Hepatic stellate cell (primary cell): Measurements from ENCODE around the gene ITGB2.
A peak's percentile ranks its signal among the peaks of the same experiment; 100 is the strongest.
"Not testable (repeated sequence)": the region's sequence is repeated elsewhere in the genome, so short reads cannot be mapped to it uniquely, and the experiment has no call there.

Experiments used
- DNase-seq: peaks from one replicate; pipeline ENCODE4 v3.0.0; 2011; ENCODE audit warnings: low spot score

ITGB2 gene

GRCh38 chr21:44884097-44884496, 36.6 kb downstream of the ITGB2 start:
- no peak for DNase-seq

GRCh38 chr21:44883250-44883649, 37.4 kb downstream of the ITGB2 start:
- DNase-seq: no peak

DNA sequence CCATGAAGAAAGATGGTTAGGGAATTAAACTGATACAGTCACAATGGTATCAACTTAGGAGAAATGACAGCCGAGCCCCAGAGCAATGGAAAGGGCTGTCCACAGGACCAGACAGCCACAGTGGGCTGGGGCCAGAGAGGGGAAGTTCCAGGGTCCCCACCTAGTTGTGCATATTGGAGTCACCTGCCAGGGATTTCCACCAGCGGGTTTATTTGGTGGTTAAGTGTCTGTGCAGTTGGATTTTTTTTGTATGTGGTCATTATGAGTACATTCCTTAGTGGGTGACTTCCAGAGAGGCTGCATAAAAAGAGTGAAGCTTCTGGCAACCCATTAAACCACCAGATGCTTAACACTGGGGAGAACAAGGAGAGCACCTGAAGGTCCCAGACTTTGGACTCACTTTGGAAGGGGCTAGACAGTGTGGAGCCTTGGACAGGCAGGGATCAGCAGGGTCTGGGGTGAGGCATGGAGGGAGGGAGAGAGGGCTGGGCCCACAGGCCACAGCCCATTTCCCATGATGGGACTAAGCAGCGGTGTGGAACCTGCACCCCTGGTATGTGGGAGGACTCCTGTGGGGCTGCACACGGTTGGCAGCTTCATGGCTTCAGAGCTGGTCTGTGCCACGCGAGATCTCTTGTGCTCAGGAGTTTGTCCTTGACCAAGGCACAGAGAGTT, 39.4 kb downstream of the ITGB2 start:
- peak; percentile 73 for DNase-seq

DNA sequence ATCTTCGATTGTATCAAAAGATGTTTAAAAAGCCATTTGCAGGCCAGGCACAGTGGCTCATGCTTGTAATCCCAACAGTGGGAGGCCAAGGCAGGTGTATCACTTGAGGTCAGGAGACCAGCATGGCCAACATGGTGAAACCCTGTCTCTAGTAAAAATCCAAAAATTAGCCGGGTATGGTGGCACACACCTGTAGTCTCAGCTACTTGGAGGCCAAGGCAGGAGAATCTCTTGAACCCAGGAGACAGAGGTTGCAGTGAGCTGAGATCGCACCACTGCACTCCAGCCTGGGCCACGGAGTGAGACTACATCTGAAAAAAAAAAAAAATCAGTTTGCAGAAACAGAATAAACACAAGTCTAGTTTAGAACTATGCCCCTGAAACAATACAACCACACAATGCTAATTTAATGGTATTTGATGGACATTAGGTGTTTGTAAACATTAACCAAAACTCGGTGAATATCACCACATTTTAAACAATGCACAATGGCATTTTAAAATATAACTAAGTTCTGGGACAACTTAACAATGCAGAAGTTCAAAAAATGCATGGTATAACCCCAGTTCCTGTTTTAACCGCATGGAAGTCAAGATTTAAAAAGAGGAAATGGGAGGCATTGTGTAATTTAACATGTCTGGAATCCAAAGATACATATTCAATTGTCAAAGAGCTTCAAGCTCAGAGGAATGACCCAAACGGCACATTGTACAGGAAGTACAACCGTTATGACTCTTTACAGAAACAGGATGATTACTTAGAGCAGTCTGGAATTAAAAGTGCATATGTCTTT, 40.1 kb downstream of the ITGB2 start:
- DNase-seq: peak; percentile 59

DNA sequence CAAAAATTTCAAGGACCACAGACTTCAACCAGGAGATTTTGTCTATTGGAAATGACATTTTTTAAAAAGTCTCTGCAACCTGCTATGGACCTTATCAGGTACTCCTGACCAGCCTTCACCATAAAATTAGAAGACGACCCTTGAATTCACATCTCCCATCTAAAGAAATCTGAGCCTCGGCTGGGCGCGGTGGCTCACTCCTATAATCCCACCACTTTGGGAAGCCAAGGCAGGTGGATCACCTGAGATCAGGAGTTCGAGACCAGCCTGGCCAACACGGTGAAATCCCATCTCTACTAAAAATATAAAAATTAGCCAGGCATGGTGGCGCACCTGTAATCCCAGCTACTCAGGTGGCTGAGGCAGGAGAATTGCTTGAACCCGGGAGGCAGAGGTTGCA, 41.5 kb downstream of the ITGB2 start:
- DNase-seq: not testable (repeated sequence)

- no peak for DNase-seq
Observed at GRCh38 chr21:44878053-44878982, 42.4 kb downstream of the ITGB2 start.

DNA sequence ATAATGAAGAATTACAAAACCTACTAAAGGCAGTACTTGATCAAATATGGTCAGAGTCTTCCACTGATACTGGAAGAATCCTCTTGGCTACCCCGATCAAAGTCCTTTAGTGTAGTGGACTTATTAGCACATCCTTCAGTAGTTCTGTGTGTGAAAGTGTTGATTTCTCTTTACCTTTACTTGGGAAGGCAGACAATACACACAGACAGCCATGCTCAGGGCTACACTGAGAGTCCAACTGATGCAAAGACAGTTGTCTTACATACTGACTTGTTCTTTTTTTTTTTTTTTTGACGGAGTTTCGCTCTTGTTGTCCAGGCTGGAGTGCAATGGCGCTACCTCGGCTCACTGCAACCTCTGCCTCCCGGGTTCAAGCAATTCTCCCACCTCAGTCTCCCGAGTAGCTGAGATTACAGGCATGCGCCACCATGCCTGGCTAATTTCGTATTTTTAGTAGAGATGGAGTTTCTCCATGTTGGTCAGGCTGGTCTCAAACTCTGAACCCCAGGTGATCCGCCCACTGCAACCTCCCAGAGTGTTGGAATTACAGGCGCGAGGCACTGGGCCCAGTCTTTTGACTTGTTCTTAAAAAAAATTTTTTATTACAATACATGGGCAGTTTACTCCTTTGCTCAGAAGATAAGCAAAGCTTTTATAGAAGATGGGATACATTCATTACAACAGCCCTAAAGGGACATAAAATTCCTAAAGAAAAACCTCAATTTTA, 43.7 kb downstream of the ITGB2 start:
- no peak for DNase-seq

DNA sequence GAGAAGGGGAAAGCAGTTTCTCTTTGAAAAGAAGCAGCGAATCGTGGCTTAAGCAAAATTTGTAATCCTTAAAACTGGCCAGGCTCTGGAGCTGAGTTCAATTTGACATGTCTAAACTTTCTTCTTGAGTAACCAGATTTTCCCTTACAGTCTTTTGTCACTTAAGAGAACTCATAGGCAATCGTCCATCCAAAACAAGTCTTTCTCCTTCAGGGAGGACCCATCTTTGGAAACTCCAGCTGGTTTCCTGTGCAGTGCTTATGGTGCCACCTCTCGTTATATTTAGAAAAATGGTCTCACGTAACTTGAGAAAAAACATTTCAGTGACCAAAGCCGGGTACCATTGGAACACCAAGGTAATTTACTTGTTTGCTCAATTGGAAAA, 45.4 kb downstream of the ITGB2 start:
- DNase-seq: no peak

DNA sequence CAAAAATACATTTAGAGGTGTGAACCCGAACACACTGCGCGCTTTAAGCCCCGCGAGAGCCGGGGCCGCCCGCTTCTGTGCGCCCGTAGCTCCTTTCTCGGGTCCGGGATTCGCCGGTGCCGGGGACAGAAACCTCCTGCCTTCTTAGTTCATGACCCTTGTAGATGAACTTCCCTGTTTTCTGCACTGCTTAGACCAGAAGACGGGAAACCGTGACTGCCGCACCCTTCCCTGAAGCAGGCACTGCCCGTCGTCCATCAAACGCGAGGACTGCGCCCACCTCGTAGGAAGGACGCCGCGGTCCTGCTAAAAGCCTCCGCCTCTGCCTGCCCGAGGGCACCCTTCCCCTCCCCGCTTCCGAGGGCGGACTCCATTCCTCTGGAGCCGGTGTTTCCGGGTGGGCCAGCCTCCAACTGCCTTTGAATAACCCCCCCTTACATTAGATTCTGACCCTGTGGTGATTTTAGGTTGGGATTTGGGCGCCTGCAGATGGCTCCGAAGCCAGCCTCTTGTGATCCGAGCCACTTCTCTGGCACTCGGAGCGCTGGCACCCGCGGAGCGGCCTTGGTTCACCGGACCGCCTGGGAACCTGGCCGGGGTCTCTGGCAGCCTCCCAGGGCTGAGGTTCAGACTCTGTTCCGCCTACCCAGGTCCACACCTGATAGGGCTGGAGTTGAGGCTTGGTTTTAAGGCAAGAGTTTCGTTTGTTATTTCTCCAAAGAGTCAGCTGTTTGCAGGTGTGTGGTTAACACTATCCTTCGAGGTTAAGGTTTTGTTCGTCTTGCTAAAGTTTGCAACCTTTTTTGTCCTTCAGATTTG, 46.0 kb downstream of the ITGB2 start:
- DNase-seq: no peak

- no peak for DNase-seq
Observed at GRCh38 chr21:44874240-44874496, 46.5 kb downstream of the ITGB2 start.

DNA sequence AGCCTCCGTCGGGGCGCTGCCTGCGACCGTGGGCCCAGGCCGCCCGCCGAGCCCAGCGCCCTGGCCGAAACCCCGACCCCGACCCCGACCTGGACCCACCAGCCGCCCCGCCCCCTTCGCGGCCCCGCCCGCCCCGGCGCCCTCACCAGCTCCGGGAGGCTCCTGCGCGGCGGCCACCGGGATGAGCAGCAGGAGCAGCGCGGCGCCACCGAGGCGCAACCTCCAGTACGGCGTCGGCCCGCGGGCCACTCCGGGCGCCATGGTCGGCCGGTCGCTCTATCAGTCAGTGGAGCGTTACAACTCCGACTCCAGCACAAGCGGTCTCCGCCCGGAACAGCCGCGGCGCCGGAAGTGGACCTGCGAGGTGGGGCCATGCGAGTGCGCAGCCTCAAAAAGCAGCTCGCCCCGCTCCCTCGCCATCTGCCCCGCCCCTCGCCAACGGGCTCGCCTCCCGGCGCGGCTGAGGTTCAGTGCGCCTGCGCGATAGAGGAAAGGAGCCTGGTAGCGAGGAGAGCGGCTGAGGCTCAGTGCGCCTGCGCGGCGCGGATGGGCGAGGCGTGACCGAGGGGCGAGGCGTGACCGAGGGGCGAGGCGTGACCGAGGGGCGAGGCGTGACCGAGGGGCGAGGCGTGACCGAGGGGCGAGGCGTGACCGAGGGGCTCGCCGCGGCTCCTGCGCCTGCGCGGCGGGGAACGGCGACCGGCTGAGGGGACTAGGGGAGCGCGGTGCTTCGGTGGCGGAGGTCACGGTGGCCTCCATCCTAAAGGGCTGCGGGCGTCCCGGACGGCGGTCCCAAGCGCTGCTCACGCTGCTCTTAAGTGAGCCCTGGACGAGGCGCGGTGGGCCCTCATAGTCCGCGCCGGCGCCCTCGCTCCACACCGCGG, 47.1 kb downstream of the ITGB2 start, which contains the start of gene PTTG1IP:
TSS of gene PTTG1IP (minus strand) at position 335 of the 884 bp plus-strand sequence. CDS start at position 261, 74 bp downstream.
- DNase-seq: peak; percentile 100

GRCh38 chr21:44872649-44873355, 47.9 kb downstream of the ITGB2 start:
- peak; percentile 57 for DNase-seq

- DNase-seq: no peak
Observed at GRCh38 chr21:44872323-44872648, 48.4 kb downstream of the ITGB2 start.

- DNase-seq: peak; percentile 83
Observed at GRCh38 chr21:44871576-44872269, 49.0 kb downstream of the ITGB2 start.

DNA sequence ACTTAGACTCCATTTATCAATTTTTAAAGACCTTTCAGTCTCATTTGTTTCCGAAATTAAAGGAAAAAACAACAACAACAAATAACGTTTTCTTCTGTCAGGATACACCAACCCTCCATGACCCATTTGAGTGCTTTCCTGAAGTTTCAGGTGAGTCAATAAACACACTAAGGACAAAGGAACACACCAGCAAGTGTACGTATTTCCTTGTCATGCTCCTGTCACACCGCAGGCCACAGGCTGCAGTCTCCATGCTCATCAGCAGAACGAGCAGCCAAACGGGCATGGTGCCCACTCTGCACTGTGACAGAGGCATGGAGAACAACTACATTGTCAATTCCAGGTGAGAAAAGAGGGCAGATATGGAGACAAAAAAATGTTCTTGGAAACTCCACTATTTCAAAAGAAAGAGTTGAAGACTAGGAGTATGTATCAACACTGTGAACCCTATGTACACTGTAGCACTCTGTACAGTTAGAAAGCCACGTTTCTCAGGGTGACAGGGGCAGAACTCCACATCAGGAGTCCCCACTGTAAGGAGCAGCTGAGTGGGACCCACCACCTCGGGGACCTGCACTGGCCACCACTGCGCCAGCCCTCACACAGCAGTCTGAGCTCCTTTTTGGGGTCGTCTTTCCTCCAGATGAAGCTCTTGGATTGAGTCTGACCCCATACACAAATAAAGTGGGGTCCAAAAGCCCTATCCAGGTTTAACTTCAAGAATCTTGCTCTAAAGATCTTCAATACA, 49.8 kb downstream of the ITGB2 start:
- DNase-seq: no peak

DNA sequence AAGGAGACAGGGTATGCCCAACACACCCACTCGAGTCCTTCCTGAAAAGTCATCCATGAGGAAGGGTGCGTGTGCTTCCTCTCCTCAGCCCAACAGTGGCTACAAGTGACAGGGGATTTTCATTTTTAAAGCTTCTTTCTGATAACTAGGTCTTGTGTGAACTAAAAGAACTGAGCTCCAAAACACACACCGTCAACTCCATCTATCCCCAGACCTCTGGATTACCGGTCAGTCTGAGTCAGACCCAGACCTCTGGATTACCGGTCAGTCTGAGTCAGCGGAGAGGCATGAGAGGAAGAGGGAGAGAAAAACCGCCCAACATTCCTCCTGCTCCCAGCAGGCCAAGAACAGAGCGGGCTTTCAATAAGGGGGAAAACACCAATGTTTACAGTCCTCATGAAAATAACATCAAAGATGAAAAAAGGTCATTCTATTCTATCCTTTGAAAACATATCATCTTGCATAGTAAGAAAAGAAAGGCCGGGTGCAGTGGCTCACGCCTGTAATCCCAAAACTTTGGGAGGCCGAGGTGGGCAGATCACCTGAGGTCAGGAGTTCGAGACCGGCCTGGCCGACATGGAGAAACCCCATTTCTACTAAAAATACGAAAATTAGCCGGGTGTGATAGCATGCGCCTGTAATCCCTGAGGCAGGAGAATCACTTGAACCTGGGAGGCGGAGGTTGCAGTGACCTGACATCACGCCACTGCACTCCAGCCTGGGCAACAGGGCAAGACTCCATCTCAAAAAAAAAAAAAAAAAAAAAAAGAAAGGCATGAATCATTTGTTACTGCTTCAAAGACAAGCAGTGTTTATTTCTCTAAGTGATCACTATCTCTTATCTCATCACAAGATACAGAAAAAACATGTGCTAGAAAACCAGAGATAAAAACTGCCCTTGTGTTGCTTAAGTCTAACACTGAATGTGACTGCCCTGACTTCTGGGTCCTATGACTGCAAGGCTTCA, 50.6 kb downstream of the ITGB2 start:
- peak; percentile 88 for DNase-seq

DNA sequence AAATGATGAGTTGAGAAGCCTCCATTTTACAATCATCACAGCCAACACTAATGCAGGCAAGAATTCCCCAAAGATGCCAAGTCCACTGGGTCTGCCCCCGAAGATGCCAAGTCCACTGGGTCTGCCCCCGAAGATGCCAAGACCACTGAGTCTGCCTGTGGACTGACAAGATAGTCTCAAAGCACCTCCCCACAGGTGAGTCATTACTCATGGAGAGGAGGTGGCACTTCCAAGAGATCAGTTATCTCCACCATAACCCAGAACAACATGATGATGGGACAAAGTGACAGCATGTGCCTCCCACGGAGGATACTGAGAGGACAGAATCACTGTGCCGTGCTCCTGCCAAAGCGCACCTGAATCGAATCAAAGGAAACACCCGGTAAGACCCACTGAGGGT, 52.0 kb downstream of the ITGB2 start:
- no peak for DNase-seq
